Endodermal cell (in vitro differentiated cells): ENCODE measurements around the gene MGLL. TPM values are rescaled to one million over a fixed set of nuclear protein-coding genes. Genes with fewer than 3 reads are reported as not detected.

Source experiments
- DNase-seq: peaks from one replicate; pipeline ENCODE4 v3.0.0-alpha.2; 2017
- H3K27ac ChIP-seq: 2 replicates; pipeline ENCODE4 v1.5.1; 2013; ENCODE audit warnings: mild to moderate bottlenecking, low read depth, low read length, moderate library complexity
- H3K27me3 ChIP-seq: 2 replicates; pipeline ENCODE4 v1.6.1; 2013; ENCODE audit warnings: mild to moderate bottlenecking, low read length, moderate library complexity; ENCODE audit not compliant: insufficient read depth, control insufficient read depth, poor library complexity, severe bottlenecking
- H3K36me3 ChIP-seq: 2 replicates; pipeline ENCODE4 v1.7.0; 2013; ENCODE audit warnings: mild to moderate bottlenecking, low read length, moderate library complexity; ENCODE audit not compliant: control insufficient read depth, insufficient read depth
- H3K4me1 ChIP-seq: one replicate; pipeline ENCODE4 v1.7.0; 2013; ENCODE audit warnings: low read length; ENCODE audit not compliant: control insufficient read depth, insufficient read depth
- H3K4me3 ChIP-seq: 2 replicates; pipeline ENCODE4 v1.5.1; 2013; ENCODE audit warnings: mild to moderate bottlenecking, low read length, moderate library complexity
- H3K9ac ChIP-seq: 2 replicates; pipeline ENCODE4 v1.6.1; 2013; ENCODE audit warnings: mild to moderate bottlenecking, low read length, moderate library complexity; ENCODE audit not compliant: poor library complexity, severe bottlenecking; ENCODE audit errors: extremely low read depth
- H3K9me3 ChIP-seq: 2 replicates; pipeline ENCODE4 v1.6.1; 2013; ENCODE audit warnings: mild to moderate bottlenecking, low read length, moderate library complexity; ENCODE audit not compliant: control insufficient read depth
- H3K27ac Mint-ChIP-seq: 2 replicates; pipeline ENCODE4 v1.8.0; 2020; ENCODE audit warnings: mixed read lengths
- H3K27me3 Mint-ChIP-seq: 2 replicates; pipeline ENCODE4 v1.8.0; 2021; ENCODE audit warnings: mild to moderate bottlenecking, mixed read lengths; ENCODE audit not compliant: insufficient read depth
- H3K36me3 Mint-ChIP-seq: 2 replicates; pipeline ENCODE4 v1.8.0; 2020; ENCODE audit warnings: low read depth, mixed read lengths
- H3K4me1 Mint-ChIP-seq: 2 replicates; pipeline ENCODE4 v1.8.0; 2020; ENCODE audit warnings: mixed read lengths
- H3K4me3 Mint-ChIP-seq: 2 replicates; pipeline ENCODE4 v1.8.0; 2020; ENCODE audit warnings: mild to moderate bottlenecking, moderate library complexity, mixed read lengths
- H3K9me3 Mint-ChIP-seq: 2 replicates; pipeline ENCODE4 v1.8.0; 2020; ENCODE audit warnings: mild to moderate bottlenecking, mixed read lengths
- CTCF ChIP-seq: fragments of 200-600 bp; sonication (generic); conservative IDR thresholded peaks from 2 replicates; pipeline ENCODE4 v1.5.0; 2021; ENCODE audit warnings: antibody characterized with exemption, mild to moderate bottlenecking
- WGBS, 2 experiments: methylation state at CpG; one replicate each; pipeline versions ENCODE4 v1.1.5 to v1.1.7; 2013; ENCODE audit warnings: missing lambda C conversion rate in 2 of 2, mixed read lengths in 1 of 2; ENCODE audit not compliant: insufficient coverage in 1 of 2, insufficient read length in 1 of 2; 5-methylcytosine and 5-hydroxymethylcytosine counted together
- total RNA-seq, 2 donors: library from RNA; stranded (reverse); fragmentation: NEBNext Ultra II Directional in 1 of 2; extraction: Animal tissue kit (Norgen Biotek cat#: 25700) in 1 of 2; gene quantifications; 2 replicates in 1 of 2; 3 replicates in 1 of 2; pipeline ENCODE4 v1.2.1, GENCODE V29; 2021

Gene MGLL
- total RNA-seq, 2 donors from 2014 or later: 0.22 TPM; not detected in 1

- Histone ChIP-seq H3K27me3 (peaks cover 6% of the 10 kb centered on the region), H3K9ac (no peak overlapping the region), H3K4me1 (peaks cover 3% of the 10 kb centered on the region), H3K27ac (no peak overlapping the region), H3K9me3 (no peaks in the 10 kb centered on the region), H3K4me3 (no peak overlapping the region), H3K36me3 (no peaks in the 10 kb centered on the region)
- no peak for DNase-seq
- no peaks in the 10 kb centered on the region for H3K36me3 Mint-ChIP-seq
- H3K27me3 Mint-ChIP-seq: peaks cover 25% of the 10 kb centered on the region
- H3K9me3 Mint-ChIP-seq: no peaks in the 10 kb centered on the region
- no peak for TF ChIP-seq CTCF
- peaks cover 10% of the 10 kb centered on the region for H3K4me1 Mint-ChIP-seq
- WGBS, 2 experiments: 95% methylated on average over 5 to 6 of the region's 6 CpGs
- H3K4me3 Mint-ChIP-seq: no peak overlapping the region
- no peak overlapping the region for H3K27ac Mint-ChIP-seq
Observed at GRCh38 chr3:127716384-127716783, 105.9 kb downstream of the MGLL start.

- no peak overlapping the region for H3K4me3 Mint-ChIP-seq
- DNase-seq: no peak
- WGBS, 2 experiments: 81 to 84% methylated on average over 7 to 8 of the region's 8 CpGs
- no peak overlapping the region for H3K9ac ChIP-seq
- H3K27me3 Mint-ChIP-seq: peaks cover 25% of the 10 kb centered on the region
- H3K9me3 ChIP-seq: no peaks in the 10 kb centered on the region
- H3K4me3 ChIP-seq: no peak overlapping the region
- no peak for TF ChIP-seq CTCF
- no peaks in the 10 kb centered on the region for H3K36me3 Mint-ChIP-seq
- no peak overlapping the region for H3K27ac Mint-ChIP-seq
- H3K27me3 ChIP-seq: peaks cover 6% of the 10 kb centered on the region
- H3K9me3 Mint-ChIP-seq: no peaks in the 10 kb centered on the region
- no peaks in the 10 kb centered on the region for H3K36me3 ChIP-seq
- peaks cover 18% of the 10 kb centered on the region for H3K4me1 Mint-ChIP-seq
- H3K4me1 ChIP-seq: peaks cover 3% of the 10 kb centered on the region
- no peak overlapping the region for H3K27ac ChIP-seq
Observed at GRCh38 chr3:127715532-127715931, 106.8 kb downstream of the MGLL start.

- no peak overlapping the region for H3K4me3 ChIP-seq
- peaks cover 11% of the 10 kb centered on the region for H3K27me3 ChIP-seq
- H3K4me3 Mint-ChIP-seq: no peak overlapping the region
- H3K36me3 Mint-ChIP-seq: no peaks in the 10 kb centered on the region
- H3K27ac ChIP-seq: no peak overlapping the region
- no peaks in the 10 kb centered on the region for H3K9me3 ChIP-seq
- no peaks in the 10 kb centered on the region for H3K36me3 ChIP-seq
- WGBS, 2 experiments: 91 to 100% methylated on average over 5 of the region's 5 CpGs
- H3K4me1 Mint-ChIP-seq: peaks cover 19% of the 10 kb centered on the region
- no peaks in the 10 kb centered on the region for H3K9me3 Mint-ChIP-seq
- H3K4me1 ChIP-seq: peaks cover 3% of the 10 kb centered on the region
- H3K27me3 Mint-ChIP-seq: peaks cover 25% of the 10 kb centered on the region
- no peak overlapping the region for H3K27ac Mint-ChIP-seq
- TF ChIP-seq CTCF: no peak
- no peak for DNase-seq
- no peak overlapping the region for H3K9ac ChIP-seq
Observed at GRCh38 chr3:127714866-127715265, 107.4 kb downstream of the MGLL start.
